Skeletal muscle satellite cell (primary cell): Measurements from ENCODE around the gene PCK1.

Experiments used
- H3K27me3 ChIP-seq: 2 replicates; pipeline ENCODE4 v1.7.0; 2013; ENCODE audit warnings: low read length; ENCODE audit not compliant: control insufficient read depth, insufficient read depth
- H3K36me3 ChIP-seq: 2 replicates; pipeline ENCODE4 v1.7.0; 2013; ENCODE audit warnings: mild to moderate bottlenecking, control low read depth, low read length; ENCODE audit not compliant: insufficient read depth
- H3K4me1 ChIP-seq: 2 replicates; pipeline ENCODE4 v1.7.0; 2013; ENCODE audit warnings: low read length; ENCODE audit not compliant: control insufficient read depth, insufficient read depth
- H3K4me2 ChIP-seq: 2 replicates; pipeline ENCODE4 v1.7.0; 2013; ENCODE audit warnings: mild to moderate bottlenecking, low read length
- H3K4me3 ChIP-seq: 2 replicates; pipeline ENCODE4 v1.7.0; 2013; ENCODE audit warnings: low read length
- H3K9ac ChIP-seq: 2 replicates; pipeline ENCODE4 v1.7.0; 2013; ENCODE audit warnings: mild to moderate bottlenecking, low read depth, low read length, moderate library complexity
- H3K9me3 ChIP-seq: replicated peaks from 2 replicates; pipeline ENCODE4 v1.7.0; 2013; ENCODE audit warnings: mild to moderate bottlenecking, control low read depth, low read length

PCK1 gene

DNA sequence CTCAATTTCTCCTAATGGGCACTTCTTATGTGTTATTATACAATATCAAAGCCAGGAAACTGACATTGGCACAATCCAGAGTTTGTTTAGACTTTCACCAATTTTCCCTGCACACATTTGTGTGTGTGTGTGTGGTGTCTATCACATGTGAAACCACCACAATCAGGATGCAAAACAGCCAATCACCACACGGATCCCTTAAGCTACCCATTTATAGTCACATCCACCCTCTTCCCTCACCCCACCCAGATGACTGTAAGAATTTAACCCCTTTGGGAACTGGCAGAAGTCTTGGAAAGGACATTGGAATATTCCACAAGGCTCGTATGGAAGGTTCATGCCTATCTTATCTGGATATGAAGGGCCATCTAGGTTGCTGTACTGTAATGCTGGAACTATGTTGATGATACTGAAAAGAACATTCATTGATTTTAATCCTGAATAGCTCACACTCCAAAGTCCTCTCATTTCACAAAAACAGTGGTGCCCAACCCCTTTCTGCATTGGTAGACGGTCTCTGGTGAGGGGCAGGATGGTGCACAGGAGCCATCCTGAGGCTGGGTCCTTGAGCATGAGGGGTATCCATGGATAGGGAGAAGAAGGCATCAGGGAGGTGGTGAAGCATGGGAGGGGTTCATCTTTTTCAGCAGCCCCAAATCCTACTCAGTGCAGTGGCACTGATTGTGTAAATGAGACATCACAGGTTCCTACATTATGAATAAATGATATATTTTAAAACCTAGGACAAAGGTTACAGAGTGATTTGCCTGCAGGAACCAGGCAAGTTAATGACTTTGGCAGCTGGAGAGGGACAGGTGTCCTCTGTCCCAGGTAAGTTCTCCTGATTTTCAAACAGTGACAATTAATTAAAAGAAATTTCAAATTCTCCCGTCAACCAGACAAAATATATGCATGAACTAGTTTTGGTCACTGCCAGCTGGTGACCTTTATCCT lies 23.9 kb upstream of the PCK1 start:
- Histone ChIP-seq H3K36me3 (no peaks in the 10 kb centered on the region), H3K9ac (no peak overlapping the region), H3K4me2 (no peak overlapping the region), H3K9me3 (no peaks in the 10 kb centered on the region), H3K27me3 (peaks cover 72% of the 10 kb centered on the region), H3K4me1 (no peaks in the 10 kb centered on the region), H3K4me3 (no peak overlapping the region)

- Histone ChIP-seq H3K4me3 (no peak overlapping the region), H3K27me3 (peaks cover 72% of the 10 kb centered on the region), H3K9me3 (no peaks in the 10 kb centered on the region), H3K36me3 (no peaks in the 10 kb centered on the region), H3K4me2 (no peak overlapping the region), H3K4me1 (no peaks in the 10 kb centered on the region), H3K9ac (no peak overlapping the region)
Measured at GRCh38 chr20:57537822-57538221, 23.1 kb upstream of the PCK1 start.

- no peaks in the 10 kb centered on the region for H3K4me1 ChIP-seq
- H3K27me3 ChIP-seq: peaks cover 80% of the 10 kb centered on the region
- no peak overlapping the region for H3K4me2 ChIP-seq
- no peak overlapping the region for H3K4me3 ChIP-seq
- no peak overlapping the region for H3K9ac ChIP-seq
- no peaks in the 10 kb centered on the region for H3K36me3 ChIP-seq
- no peaks in the 10 kb centered on the region for H3K9me3 ChIP-seq
Measured at GRCh38 chr20:57539889-57540288, 21.0 kb upstream of the PCK1 start.

DNA sequence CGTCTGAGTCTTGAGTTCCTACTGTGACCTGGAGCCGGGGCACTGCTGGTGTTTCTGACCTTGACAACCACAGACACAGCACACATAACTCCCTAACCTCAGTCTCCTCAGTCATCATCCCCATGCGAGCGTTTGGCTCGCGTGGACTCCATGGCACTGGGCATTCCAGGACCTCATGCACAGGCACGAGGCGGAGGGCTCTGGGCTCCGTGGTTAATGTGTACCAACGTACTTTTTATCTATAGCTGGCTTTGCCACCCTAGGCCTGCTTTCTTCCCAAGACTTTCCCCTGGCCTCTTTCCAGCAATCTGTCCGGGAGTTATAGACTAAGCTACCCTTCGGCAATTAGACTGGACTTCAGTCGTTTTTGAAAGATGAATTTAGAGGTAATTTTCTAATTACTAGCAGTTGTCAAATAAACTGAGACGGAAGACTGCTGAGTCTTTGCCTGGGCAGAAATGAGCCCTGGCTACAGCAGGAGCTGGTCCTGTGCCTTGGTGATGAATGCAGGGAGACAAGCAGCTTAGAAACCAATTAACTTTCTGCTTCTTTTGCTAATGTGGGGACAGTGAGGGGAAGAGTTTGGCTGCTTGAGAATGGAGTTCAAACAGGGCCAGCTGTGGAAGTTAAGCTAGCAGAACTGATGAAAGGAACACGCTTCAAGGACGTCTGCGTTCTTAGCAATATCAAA lies 19.9 kb upstream of the PCK1 start:
- no peaks in the 10 kb centered on the region for H3K4me1 ChIP-seq
- no peak overlapping the region for H3K9ac ChIP-seq
- no peak overlapping the region for H3K4me3 ChIP-seq
- H3K36me3 ChIP-seq: no peaks in the 10 kb centered on the region
- H3K9me3 ChIP-seq: no peaks in the 10 kb centered on the region
- H3K27me3 ChIP-seq: peaks cover 80% of the 10 kb centered on the region
- no peak overlapping the region for H3K4me2 ChIP-seq

DNA sequence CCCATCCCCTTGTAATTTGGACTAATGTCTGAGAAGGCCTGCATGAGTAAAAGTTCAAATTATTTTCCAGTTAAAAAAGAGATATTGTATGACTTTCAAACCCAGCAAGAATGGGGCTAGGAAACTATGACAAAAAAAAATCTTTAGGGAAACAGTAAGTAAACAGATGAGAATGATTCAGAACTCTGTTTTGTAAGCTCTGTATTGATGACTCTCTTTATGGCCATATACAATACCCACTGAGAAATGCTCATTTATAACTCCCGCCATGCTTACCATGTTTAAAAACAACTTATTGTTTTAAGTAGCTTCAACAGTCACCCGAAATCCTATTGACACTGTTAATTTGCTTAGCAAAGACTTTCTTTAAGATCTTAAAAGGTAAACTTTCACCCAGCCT lies 17.2 kb upstream of the PCK1 start:
- Histone ChIP-seq H3K9ac (no peak overlapping the region), H3K27me3 (peaks cover 84% of the 10 kb centered on the region), H3K4me1 (no peaks in the 10 kb centered on the region), H3K4me3 (no peak overlapping the region), H3K36me3 (no peaks in the 10 kb centered on the region), H3K9me3 (no peaks in the 10 kb centered on the region), H3K4me2 (no peak overlapping the region)

DNA sequence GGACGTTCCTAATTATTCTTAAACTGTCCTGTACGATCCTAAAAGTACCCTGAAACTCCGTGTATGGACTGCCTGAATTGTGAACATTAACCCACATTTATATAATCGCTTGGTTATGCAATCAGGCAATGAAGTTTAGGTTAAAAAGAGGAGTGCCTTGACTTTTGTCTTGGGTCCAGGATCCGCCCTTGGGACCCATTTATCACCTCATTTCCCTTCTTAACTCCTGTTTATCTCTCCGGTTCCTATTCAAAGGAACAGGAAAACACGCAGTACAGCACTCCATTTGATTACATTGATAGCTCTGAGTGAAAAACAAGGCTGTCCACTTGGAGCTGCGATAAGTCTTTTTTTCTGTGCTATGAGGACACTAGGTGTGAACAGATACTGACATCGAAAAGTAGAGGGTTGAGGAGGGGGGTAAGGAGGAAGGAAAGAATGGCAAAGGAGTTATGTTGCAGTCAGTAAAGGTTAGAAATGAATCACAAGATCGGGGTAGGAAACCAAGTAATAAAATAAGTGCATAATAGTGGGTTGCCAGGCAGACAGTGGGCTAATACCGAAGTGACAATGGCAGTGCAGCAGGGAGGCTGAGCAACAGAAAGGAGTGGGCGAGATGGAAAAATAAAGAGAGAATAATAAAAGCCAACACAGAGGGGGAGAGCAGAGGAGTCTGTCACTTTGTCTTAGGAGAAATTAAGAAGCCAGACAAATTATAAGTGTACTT lies 15.9 kb upstream of the PCK1 start:
- no peaks in the 10 kb centered on the region for H3K36me3 ChIP-seq
- H3K27me3 ChIP-seq: peaks cover 87% of the 10 kb centered on the region
- no peak overlapping the region for H3K4me2 ChIP-seq
- H3K9me3 ChIP-seq: no peaks in the 10 kb centered on the region
- H3K4me1 ChIP-seq: no peaks in the 10 kb centered on the region
- H3K4me3 ChIP-seq: no peak overlapping the region
- no peak overlapping the region for H3K9ac ChIP-seq

GRCh38 chr20:57545927-57546662 lies 14.8 kb upstream of the PCK1 start:
- H3K4me1 ChIP-seq: no peaks in the 10 kb centered on the region
- H3K9ac ChIP-seq: no peak overlapping the region
- H3K9me3 ChIP-seq: no peaks in the 10 kb centered on the region
- H3K36me3 ChIP-seq: no peaks in the 10 kb centered on the region
- no peak overlapping the region for H3K4me3 ChIP-seq
- peaks cover 79% of the 10 kb centered on the region for H3K27me3 ChIP-seq
- no peak overlapping the region for H3K4me2 ChIP-seq

- Histone ChIP-seq H3K27me3 (peaks cover 77% of the 10 kb centered on the region), H3K9me3 (no peaks in the 10 kb centered on the region), H3K9ac (no peak overlapping the region), H3K4me3 (no peak overlapping the region), H3K4me1 (no peaks in the 10 kb centered on the region), H3K36me3 (no peaks in the 10 kb centered on the region), H3K4me2 (no peak overlapping the region)
Measured at GRCh38 chr20:57546956-57547649, 13.8 kb upstream of the PCK1 start.

- Histone ChIP-seq H3K36me3 (no peaks in the 10 kb centered on the region), H3K9ac (no peak overlapping the region), H3K27me3 (peaks cover 77% of the 10 kb centered on the region), H3K4me1 (no peaks in the 10 kb centered on the region), H3K4me3 (no peak overlapping the region), H3K4me2 (no peak overlapping the region), H3K9me3 (no peaks in the 10 kb centered on the region)
Measured at GRCh38 chr20:57548177-57549058, 12.5 kb upstream of the PCK1 start.

GRCh38 chr20:57552471-57552870 lies 8.4 kb upstream of the PCK1 start:
- no peak overlapping the region for H3K9ac ChIP-seq
- H3K36me3 ChIP-seq: no peaks in the 10 kb centered on the region
- H3K4me3 ChIP-seq: no peak overlapping the region
- no peaks in the 10 kb centered on the region for H3K4me1 ChIP-seq
- no peaks in the 10 kb centered on the region for H3K9me3 ChIP-seq
- peaks cover 76% of the 10 kb centered on the region for H3K27me3 ChIP-seq
- H3K4me2 ChIP-seq: no peak overlapping the region
